LNCAP (cell line): ENCODE measurements around the gene ADAP2.

Experiments
- CTCF ChIP-seq: fragments of 450-650 bp; IDR thresholded peaks from 2 replicates; pipeline ENCODE4 v1.5.1; 2017; ENCODE audit warnings: mild to moderate bottlenecking

Gene ADAP2

GRCh38 chr17:30942308-30943079 is 20.7 kb downstream of the ADAP2 start:
- no peak for TF ChIP-seq CTCF

DNA sequence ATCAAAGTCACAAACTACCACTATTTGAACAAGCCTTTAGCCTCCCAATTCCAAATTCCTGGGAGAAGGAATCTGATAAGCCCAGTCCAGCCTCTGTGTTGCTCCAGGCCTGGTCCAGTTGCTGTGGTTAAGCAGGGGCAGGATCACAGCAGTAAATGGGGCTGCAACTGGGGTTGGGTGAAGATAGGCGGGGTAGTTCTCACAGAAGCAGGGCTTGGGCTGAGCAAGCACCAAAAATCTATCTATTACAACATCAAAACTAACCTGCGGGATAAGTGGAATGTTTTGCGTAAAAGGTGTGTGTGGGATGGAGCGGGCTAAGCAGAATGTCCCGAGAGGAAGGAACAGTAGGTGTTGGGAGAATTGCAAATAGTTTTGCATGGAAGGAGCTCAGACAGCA is 26.1 kb downstream of the ADAP2 start:
- no peak for TF ChIP-seq CTCF

GRCh38 chr17:30950189-30950588 is 28.4 kb downstream of the ADAP2 start:
- TF ChIP-seq CTCF = no peak

DNA sequence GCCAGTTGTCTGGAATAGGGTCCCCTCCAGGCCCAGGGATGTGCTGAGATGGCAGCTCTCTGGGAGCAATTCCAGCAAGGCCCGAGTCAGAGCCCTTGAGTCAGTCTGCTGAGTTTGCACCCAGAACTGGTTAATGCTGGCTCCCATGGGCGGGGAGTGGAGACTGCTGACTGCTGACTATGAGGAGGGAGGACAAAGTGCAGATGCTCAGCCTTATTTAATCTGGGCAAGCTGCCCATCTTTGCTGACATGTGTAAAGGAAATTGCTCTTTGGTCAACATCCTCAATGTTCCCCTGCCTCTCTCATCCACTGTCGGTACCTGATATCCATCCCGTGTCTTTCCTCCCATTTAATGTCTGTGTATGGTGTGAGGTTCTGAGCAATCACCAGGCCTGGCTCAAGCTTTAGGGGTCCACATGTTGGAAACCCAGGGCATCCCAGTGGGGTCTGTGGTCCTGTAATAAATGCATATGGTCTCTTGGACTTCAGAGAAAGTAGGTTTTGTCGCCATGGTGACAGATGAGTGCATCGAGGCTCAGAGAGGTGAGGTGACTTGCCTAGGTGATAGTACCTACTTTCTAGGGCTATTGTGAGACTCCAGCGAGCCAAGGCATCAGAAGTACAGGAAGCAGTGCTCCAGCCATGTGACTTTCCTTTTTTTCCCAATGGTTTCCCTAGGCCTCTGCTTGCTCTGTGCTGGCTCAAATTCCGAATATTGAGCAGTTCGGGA is 29.1 kb downstream of the ADAP2 start:
- TF ChIP-seq CTCF = no peak

GRCh38 chr17:30952638-30953393 is 31.1 kb downstream of the ADAP2 start:
- TF ChIP-seq CTCF = no peak

GRCh38 chr17:30954046-30954830 is 32.5 kb downstream of the ADAP2 start:
- TF ChIP-seq CTCF = no peak

DNA sequence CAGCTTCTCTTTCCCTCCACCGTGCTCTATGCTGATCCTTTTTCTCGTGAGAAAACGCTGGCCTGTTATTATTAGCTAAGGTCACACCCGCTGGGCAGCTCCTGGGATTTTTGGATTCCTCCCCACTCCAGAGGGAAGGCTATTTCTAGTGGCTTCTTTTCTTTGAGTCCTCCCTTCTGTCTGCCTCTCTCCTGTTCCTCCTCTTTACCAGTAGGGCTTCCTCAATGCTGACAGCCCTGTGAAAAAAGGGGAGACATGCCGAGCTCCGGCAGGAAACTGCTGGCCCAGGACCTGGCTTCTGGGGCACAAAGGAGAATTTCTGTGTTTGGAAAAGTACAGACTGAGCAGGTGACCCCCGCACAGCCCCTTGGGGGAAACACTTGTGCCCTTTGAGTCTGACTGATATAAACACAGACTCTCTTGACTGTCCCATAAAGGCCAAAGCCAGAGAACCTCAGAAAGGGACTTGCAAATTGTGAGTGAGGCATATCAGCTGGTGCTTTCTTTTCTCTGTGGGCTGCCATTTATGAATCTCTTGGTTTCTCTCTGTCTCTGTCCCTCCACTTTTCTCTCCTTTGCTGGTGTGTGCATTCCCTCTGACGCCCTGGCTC is 35.1 kb downstream of the ADAP2 start:
- TF ChIP-seq CTCF = no peak
